Stimulated activated naive CD8-positive, alpha-beta T cell treated with anti-CD3 and anti-CD28 coated beads, Interleukin-15, amount 100 ng/mL, for 72 hours (primary cell): ENCODE results near the gene GNAS.

ENCODE experiments used
- ATAC-seq: fragments of 150-1000 bp; cut with Tn5 transposase; 2 replicates; pipeline ENCODE4 v1.10.0; 2021; ENCODE audit warnings: mild to moderate bottlenecking, moderate library complexity
- DNase-seq, 2 donors: peaks; one replicate each; pipeline ENCODE4 v3.0.0; 2021 to 2022
- H3K27ac Mint-ChIP-seq, 2 donors: one replicate each; pipeline ENCODE4 v1.8.0; 2022; ENCODE audit warnings: mild to moderate bottlenecking in 2 of 2, mixed read lengths in 2 of 2, moderate library complexity in 2 of 2
- H3K27me3 Mint-ChIP-seq: one replicate; pipeline ENCODE4 v1.8.0; 2022; ENCODE audit warnings: mixed read lengths
- H3K4me1 Mint-ChIP-seq: one replicate; pipeline ENCODE4 v1.8.0; 2022; ENCODE audit warnings: mild to moderate bottlenecking, mixed read lengths
- H3K4me3 Mint-ChIP-seq, 2 donors: one replicate each; pipeline ENCODE4 v1.8.0; 2022; ENCODE audit warnings: mild to moderate bottlenecking in 2 of 2, mixed read lengths in 2 of 2, moderate library complexity in 1 of 2
- H3K9me3 Mint-ChIP-seq, 2 donors: one replicate each; pipeline ENCODE4 v1.8.0; 2022; ENCODE audit warnings: mixed read lengths in 2 of 2

GNAS gene

GRCh38 chr20:58877976-58878360, 25.5 kb downstream of the GNAS start:
- Mint-ChIP-seq H3K27ac (peak overlapping the region; percentile 23 to 93), H3K27me3 (no peaks in the 10 kb centered on the region), H3K9me3 (no peaks in the 10 kb centered on the region), H3K4me3 (peak overlapping the region; percentile 45 to 58), H3K4me1 (peaks cover 27% of the 10 kb centered on the region)
- DNase-seq (peak in 1 of 2 donors; percentile 24), ATAC-seq (peak; percentile 82)

- peak overlapping the region; percentile 45 to 58 for H3K4me3 Mint-ChIP-seq
Measured at GRCh38 chr20:58878399-58878798, 25.9 kb downstream of the GNAS start.

GRCh38 chr20:58880441-58880840, 27.9 kb downstream of the GNAS start:
- DNase-seq = no peak
- Mint-ChIP-seq H3K27me3 (no peaks in the 10 kb centered on the region), H3K27ac (no peak overlapping the region), H3K4me3 (no peak overlapping the region), H3K9me3 (no peaks in the 10 kb centered on the region), H3K4me1 (peaks cover 27% of the 10 kb centered on the region)
- ATAC-seq = no peak

More at GRCh38 chr20:58878399-58878798, 25.9 kb downstream of the GNAS start:
- Mint-ChIP-seq H3K4me1 (peaks cover 27% of the 10 kb centered on the region), H3K9me3 (no peaks in the 10 kb centered on the region), H3K27ac (peak overlapping the region in 1 of 2 donors; percentile 85), H3K27me3 (no peaks in the 10 kb centered on the region)
- ATAC-seq (no peak), DNase-seq (no peak)

- peaks cover 27% of the 10 kb centered on the region for H3K4me1 Mint-ChIP-seq
- DNase-seq (no peak), ATAC-seq (no peak)
- H3K27me3 Mint-ChIP-seq = no peaks in the 10 kb centered on the region
- H3K4me3 Mint-ChIP-seq = no peak overlapping the region
- H3K9me3 Mint-ChIP-seq = no peaks in the 10 kb centered on the region
- H3K27ac Mint-ChIP-seq = no peak overlapping the region
Measured at GRCh38 chr20:58880994-58881752, 28.7 kb downstream of the GNAS start.

- DNase-seq (no peak), ATAC-seq (no peak)
- peaks cover 33% of the 10 kb centered on the region for H3K4me1 Mint-ChIP-seq
- no peaks in the 10 kb centered on the region for H3K9me3 Mint-ChIP-seq
- H3K4me3 Mint-ChIP-seq = no peak overlapping the region
- H3K27ac Mint-ChIP-seq = no peak overlapping the region
- H3K27me3 Mint-ChIP-seq = no peaks in the 10 kb centered on the region
Measured at GRCh38 chr20:58882704-58883089, 30.2 kb downstream of the GNAS start.

GRCh38 chr20:58883241-58883691, 30.8 kb downstream of the GNAS start:
- Mint-ChIP-seq H3K27me3 (no peaks in the 10 kb centered on the region), H3K4me3 (no peak overlapping the region), H3K4me1 (peaks cover 29% of the 10 kb centered on the region), H3K27ac (no peak overlapping the region), H3K9me3 (no peaks in the 10 kb centered on the region)
- no peak for ATAC-seq
- no peak for DNase-seq

GRCh38 chr20:58884966-58885365, 32.5 kb downstream of the GNAS start:
- DNase-seq (no peak), ATAC-seq (no peak)
- no peak overlapping the region for H3K27ac Mint-ChIP-seq
- H3K27me3 Mint-ChIP-seq = no peaks in the 10 kb centered on the region
- H3K9me3 Mint-ChIP-seq = no peaks in the 10 kb centered on the region
- H3K4me1 Mint-ChIP-seq = peaks cover 22% of the 10 kb centered on the region
- H3K4me3 Mint-ChIP-seq = no peak overlapping the region

GRCh38 chr20:58886546-58886945, 34.0 kb downstream of the GNAS start:
- Mint-ChIP-seq H3K9me3 (no peaks in the 10 kb centered on the region), H3K4me1 (peaks cover 18% of the 10 kb centered on the region), H3K27ac (no peak overlapping the region), H3K27me3 (no peaks in the 10 kb centered on the region), H3K4me3 (no peak overlapping the region)
- DNase-seq (no peak), ATAC-seq (no peak)

GRCh38 chr20:58888103-58888502, 35.6 kb downstream of the GNAS start:
- Mint-ChIP-seq H3K9me3 (no peaks in the 10 kb centered on the region), H3K4me3 (peak overlapping the region; percentile 86 to 87), H3K27ac (peak overlapping the region in 1 of 2 donors; percentile 86), H3K27me3 (no peaks in the 10 kb centered on the region), H3K4me1 (peaks cover 26% of the 10 kb centered on the region)
- ATAC-seq (no peak), DNase-seq (no peak)

GRCh38 chr20:58888521-58889333, 36.2 kb downstream of the GNAS start:
- Mint-ChIP-seq H3K27me3 (no peaks in the 10 kb centered on the region), H3K9me3 (no peaks in the 10 kb centered on the region), H3K4me3 (peak overlapping the region; percentile 86 to 87), H3K4me1 (peaks cover 30% of the 10 kb centered on the region), H3K27ac (peak overlapping the region in 1 of 2 donors; percentile 86)
- ATAC-seq (peak; percentile 73), DNase-seq (peak; percentile 79 to 83)

GRCh38 chr20:58889334-58889760, 36.8 kb downstream of the GNAS start:
- no peak for ATAC-seq
- peak overlapping the region; percentile 90 to 95 for H3K27ac Mint-ChIP-seq

GRCh38 chr20:58889798-58890517, 37.4 kb downstream of the GNAS start:
- H3K9me3 Mint-ChIP-seq = no peaks in the 10 kb centered on the region
- H3K27ac Mint-ChIP-seq = peak overlapping the region; percentile 98 to 99
- H3K4me1 Mint-ChIP-seq = peaks cover 42% of the 10 kb centered on the region
- H3K27me3 Mint-ChIP-seq = no peaks in the 10 kb centered on the region
- no peak for ATAC-seq
- H3K4me3 Mint-ChIP-seq = peak overlapping the region; percentile 90 to 92
- peak; percentile 30 to 68 for DNase-seq

More at GRCh38 chr20:58889334-58889760, 36.8 kb downstream of the GNAS start:
- DNase-seq = no peak
- peaks cover 36% of the 10 kb centered on the region for H3K4me1 Mint-ChIP-seq
- H3K4me3 Mint-ChIP-seq = peak overlapping the region; percentile 81 to 93
- no peaks in the 10 kb centered on the region for H3K9me3 Mint-ChIP-seq
- H3K27me3 Mint-ChIP-seq = no peaks in the 10 kb centered on the region

- Mint-ChIP-seq H3K27ac (peak overlapping the region; percentile 96 to 99), H3K4me1 (peaks cover 49% of the 10 kb centered on the region), H3K27me3 (no peaks in the 10 kb centered on the region), H3K4me3 (peak overlapping the region; percentile 90 to 92), H3K9me3 (no peaks in the 10 kb centered on the region)
- DNase-seq = peak; percentile 70 to 73
- ATAC-seq = peak; percentile 44
Measured at GRCh38 chr20:58890518-58891085, 38.1 kb downstream of the GNAS start.

GRCh38 chr20:58891086-58891717, 38.7 kb downstream of the GNAS start:
- ATAC-seq (peak; percentile 18), DNase-seq (peak; percentile 66 to 69)
- Mint-ChIP-seq H3K27ac (peak overlapping the region; percentile 82 to 85), H3K27me3 (no peaks in the 10 kb centered on the region), H3K4me3 (peak overlapping the region; percentile 76 to 78), H3K9me3 (no peaks in the 10 kb centered on the region), H3K4me1 (peaks cover 54% of the 10 kb centered on the region)

GRCh38 chr20:58891718-58892140, 39.2 kb downstream of the GNAS start:
- DNase-seq = peak; percentile 45

More at GRCh38 chr20:58891718-58892140, 39.2 kb downstream of the GNAS start:
- ATAC-seq = peak; percentile 1
- Mint-ChIP-seq H3K4me1 (peaks cover 54% of the 10 kb centered on the region), H3K27ac (peak overlapping the region; percentile 97 to 99), H3K9me3 (no peaks in the 10 kb centered on the region), H3K27me3 (no peaks in the 10 kb centered on the region), H3K4me3 (peak overlapping the region; percentile 97 to 99)
